Measurements from ENCODE around the gene BCAS1. TPM values are rescaled to one million over a fixed set of nuclear protein-coding genes. Genes with fewer than 3 reads are reported as not detected.

The BCAS1 gene
- total RNA-seq, 1 donor: not detected

DNA sequence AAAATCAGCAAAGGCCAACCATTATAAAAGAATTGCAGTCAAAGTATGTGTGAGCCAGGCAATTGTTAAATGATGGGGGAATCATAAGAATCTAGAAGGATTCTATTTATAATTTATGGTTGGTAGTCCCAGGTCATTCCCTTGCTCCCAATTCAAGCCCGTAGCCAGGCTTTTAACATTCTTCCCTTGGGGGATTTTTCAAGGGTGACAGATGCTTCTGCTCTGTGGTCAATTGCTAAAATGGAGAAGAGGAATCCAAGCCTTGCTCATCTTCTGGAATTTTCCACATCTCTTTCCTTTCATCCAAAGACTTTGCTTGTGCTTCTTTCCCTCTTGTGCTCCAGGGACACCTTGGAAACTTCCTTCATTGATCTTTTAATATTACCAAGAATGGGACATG is 18.0 kb upstream of the BCAS1 start:
- peaks cover 8% of the 10 kb centered on the region for H3K4me1 ChIP-seq (ENCODE audit: insufficient read depth, low read length)

DNA sequence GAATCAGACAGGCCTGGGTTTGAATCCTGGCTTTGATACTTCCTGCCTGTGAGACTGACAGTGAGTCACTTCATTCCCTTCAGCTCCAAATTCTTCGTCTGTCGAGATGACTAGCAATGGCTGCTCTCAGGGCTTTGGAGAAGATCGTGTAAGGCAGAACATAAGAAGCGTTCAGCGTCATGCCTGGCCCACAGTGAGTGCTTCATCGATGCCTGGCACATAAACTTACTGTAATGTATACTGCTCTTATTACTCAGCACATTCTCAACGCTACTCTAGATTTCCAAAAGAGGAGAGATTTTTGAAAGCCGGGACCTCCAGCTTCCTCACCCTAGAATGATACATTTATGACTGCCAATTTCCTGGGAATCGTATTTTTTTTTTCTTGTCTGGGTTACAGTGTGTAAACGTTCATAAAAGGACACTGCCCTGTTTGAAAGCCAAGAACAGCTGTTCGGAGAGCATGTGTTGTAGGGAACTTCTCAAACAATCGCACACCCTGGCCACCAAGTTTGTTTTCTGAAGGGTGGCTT is 16.2 kb upstream of the BCAS1 start:
- TF ChIP-seq, protein P1, sequence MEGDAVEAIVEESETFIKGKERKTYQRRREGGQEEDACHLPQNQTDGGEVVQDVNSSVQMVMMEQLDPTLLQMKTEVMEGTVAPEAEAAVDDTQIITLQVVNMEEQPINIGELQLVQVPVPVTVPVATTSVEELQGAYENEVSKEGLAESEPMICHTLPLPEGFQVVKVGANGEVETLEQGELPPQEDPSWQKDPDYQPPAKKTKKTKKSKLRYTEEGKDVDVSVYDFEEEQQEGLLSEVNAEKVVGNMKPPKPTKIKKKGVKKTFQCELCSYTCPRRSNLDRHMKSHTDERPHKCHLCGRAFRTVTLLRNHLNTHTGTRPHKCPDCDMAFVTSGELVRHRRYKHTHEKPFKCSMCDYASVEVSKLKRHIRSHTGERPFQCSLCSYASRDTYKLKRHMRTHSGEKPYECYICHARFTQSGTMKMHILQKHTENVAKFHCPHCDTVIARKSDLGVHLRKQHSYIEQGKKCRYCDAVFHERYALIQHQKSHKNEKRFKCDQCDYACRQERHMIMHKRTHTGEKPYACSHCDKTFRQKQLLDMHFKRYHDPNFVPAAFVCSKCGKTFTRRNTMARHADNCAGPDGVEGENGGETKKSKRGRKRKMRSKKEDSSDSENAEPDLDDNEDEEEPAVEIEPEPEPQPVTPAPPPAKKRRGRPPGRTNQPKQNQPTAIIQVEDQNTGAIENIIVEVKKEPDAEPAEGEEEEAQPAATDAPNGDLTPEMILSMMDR (IDR thresholded peaks at IDR 0.05; ENCODE audit: extremely low read depth, low read depth, low read length): no peak
- Histone ChIP-seq H3K27ac (ENCODE audit: low read depth, low read length) (peak overlapping the region; percentile 62), H3K4me3 (ENCODE audit: insufficient read depth, low read length) (peak overlapping the region; percentile 48), H3K9me3 (ENCODE audit: low read depth, low read length) (no peaks in the 10 kb centered on the region), H3K27me3 (ENCODE audit: insufficient read depth, low read length) (peaks cover 4% of the 10 kb centered on the region), H3K36me3 (ENCODE audit: insufficient read depth, low read length) (no peaks in the 10 kb centered on the region), H3K4me2 (ENCODE audit: insufficient read depth, low read length) (peak overlapping the region; percentile 70), H2AFZ (ENCODE audit: low read length) (peak overlapping the region; percentile 84), H4K20me1 (ENCODE audit: insufficient read depth, low read length) (no peaks in the 10 kb centered on the region), H3K79me2 (ENCODE audit: insufficient read depth, low read length) (no peaks in the 10 kb centered on the region), H3K4me1 (ENCODE audit: insufficient read depth, low read length) (peaks cover 8% of the 10 kb centered on the region)
- DNase-seq (ENCODE audit: insufficient read length, low spot score, missing footprints): peak; percentile 76

More for the DNA sequence above, 18.0 kb upstream of the BCAS1 start:
- Histone ChIP-seq H3K4me2 (ENCODE audit: insufficient read depth, low read length) (no peak overlapping the region), H3K9me3 (ENCODE audit: low read depth, low read length) (no peaks in the 10 kb centered on the region), H3K4me3 (ENCODE audit: insufficient read depth, low read length) (no peak overlapping the region), H4K20me1 (ENCODE audit: insufficient read depth, low read length) (no peaks in the 10 kb centered on the region), H3K79me2 (ENCODE audit: insufficient read depth, low read length) (no peaks in the 10 kb centered on the region), H3K36me3 (ENCODE audit: insufficient read depth, low read length) (no peaks in the 10 kb centered on the region), H2AFZ (ENCODE audit: low read length) (no peak overlapping the region), H3K27me3 (ENCODE audit: insufficient read depth, low read length) (peaks cover 4% of the 10 kb centered on the region), H3K27ac (ENCODE audit: low read depth, low read length) (no peak overlapping the region)
- TF ChIP-seq, protein P1 (IDR thresholded peaks at IDR 0.05; ENCODE audit: extremely low read depth, low read depth, low read length): no peak
- no peak for DNase-seq (ENCODE audit: insufficient read length, low spot score, missing footprints)

DNA sequence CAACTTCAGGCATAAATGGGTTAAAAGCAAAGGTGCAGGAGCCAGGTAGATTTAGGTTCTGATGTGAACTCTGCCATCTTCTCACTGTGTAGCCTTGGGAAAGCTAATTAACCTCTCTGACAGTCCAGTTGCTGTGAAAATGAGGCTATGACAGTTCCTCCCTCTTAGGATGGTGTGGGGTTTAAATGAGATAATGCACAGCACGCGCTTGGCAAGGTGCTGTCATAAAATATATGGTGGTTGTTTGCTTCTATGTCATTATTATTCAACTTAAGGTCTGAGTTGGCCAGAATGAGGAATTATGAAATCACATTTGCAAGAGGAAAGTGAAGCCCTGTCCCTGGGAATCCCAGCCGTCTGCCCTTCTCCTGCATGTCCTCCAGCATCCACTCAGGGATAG is 15.5 kb upstream of the BCAS1 start:
- H3K27ac ChIP-seq (ENCODE audit: low read depth, low read length): peak overlapping the region; percentile 62
- H3K27me3 ChIP-seq (ENCODE audit: insufficient read depth, low read length): peaks cover 4% of the 10 kb centered on the region
- no peaks in the 10 kb centered on the region for H3K36me3 ChIP-seq (ENCODE audit: insufficient read depth, low read length)
- peaks cover 8% of the 10 kb centered on the region for H3K4me1 ChIP-seq (ENCODE audit: insufficient read depth, low read length)
- no peaks in the 10 kb centered on the region for H4K20me1 ChIP-seq (ENCODE audit: insufficient read depth, low read length)
- H3K4me3 ChIP-seq (ENCODE audit: insufficient read depth, low read length): no peak overlapping the region
- H2AFZ ChIP-seq (ENCODE audit: low read length): peak overlapping the region; percentile 84
- H3K79me2 ChIP-seq (ENCODE audit: insufficient read depth, low read length): no peaks in the 10 kb centered on the region
- H3K9me3 ChIP-seq (ENCODE audit: low read depth, low read length): no peaks in the 10 kb centered on the region
- H3K4me2 ChIP-seq (ENCODE audit: insufficient read depth, low read length): peak overlapping the region; percentile 70
- no peak for DNase-seq (ENCODE audit: insufficient read length, low spot score, missing footprints)
- TF ChIP-seq, protein P1 (IDR thresholded peaks at IDR 0.05; ENCODE audit: extremely low read depth, low read depth, low read length): no peak

DNA sequence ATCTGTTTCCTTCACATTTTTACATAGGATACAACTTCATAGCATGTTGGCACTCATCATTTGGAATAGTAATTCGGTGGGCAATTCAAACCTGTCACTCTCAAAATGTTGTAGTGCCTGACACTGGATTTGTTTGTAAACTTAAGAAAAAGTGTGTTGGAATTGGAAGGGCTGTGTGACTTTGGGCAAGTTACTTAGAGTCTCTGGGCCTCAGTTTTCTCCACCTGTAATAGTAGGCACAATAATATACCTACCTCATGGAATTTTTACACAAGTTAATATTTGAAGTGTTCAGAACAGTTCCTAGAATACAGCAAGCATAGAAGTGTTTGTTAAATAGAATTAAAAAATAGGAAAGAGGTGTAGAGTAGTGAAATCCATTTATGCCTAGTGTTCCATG is 15.0 kb upstream of the BCAS1 start:
- Histone ChIP-seq H3K27ac (ENCODE audit: low read depth, low read length) (no peak overlapping the region), H3K27me3 (ENCODE audit: insufficient read depth, low read length) (peaks cover 4% of the 10 kb centered on the region), H3K79me2 (ENCODE audit: insufficient read depth, low read length) (no peaks in the 10 kb centered on the region), H3K4me1 (ENCODE audit: insufficient read depth, low read length) (peaks cover 8% of the 10 kb centered on the region), H4K20me1 (ENCODE audit: insufficient read depth, low read length) (no peaks in the 10 kb centered on the region), H3K4me3 (ENCODE audit: insufficient read depth, low read length) (no peak overlapping the region), H3K36me3 (ENCODE audit: insufficient read depth, low read length) (no peaks in the 10 kb centered on the region), H3K4me2 (ENCODE audit: insufficient read depth, low read length) (no peak overlapping the region), H3K9me3 (ENCODE audit: low read depth, low read length) (no peaks in the 10 kb centered on the region), H2AFZ (ENCODE audit: low read length) (no peak overlapping the region)
- TF ChIP-seq, protein P1 (IDR thresholded peaks at IDR 0.05; ENCODE audit: extremely low read depth, low read depth, low read length): no peak
- no peak for DNase-seq (ENCODE audit: insufficient read length, low spot score, missing footprints)

All from osteoblast (primary cell).